ENCODE data around the gene DNAJC18.

Gene DNAJC18

DNA sequence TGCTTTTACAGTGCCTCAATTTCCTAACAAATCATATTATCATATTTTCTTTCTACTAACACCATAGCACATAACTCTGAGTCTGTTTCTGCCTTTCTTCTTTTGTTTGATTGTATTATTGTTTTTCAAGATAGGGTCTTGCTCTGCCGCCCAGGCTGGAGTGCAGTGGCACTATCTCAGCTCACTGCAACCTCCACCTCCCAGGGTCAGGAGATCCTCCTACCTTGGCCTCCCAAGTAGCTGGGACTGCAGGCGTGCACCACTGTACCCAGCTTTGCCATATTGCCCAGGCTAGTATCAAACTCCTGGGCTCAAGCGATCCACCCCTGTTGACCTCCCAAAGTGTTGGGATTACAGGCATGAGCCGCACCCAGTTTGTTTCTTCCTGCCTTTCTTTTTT is 78.9 kb downstream of the DNAJC18 start:
- ChIA-PET POLR2A (no interaction called here), CTCF (interaction anchor here (0.7 to 1.2 kb wide), 2 partner anchors 19 to 42 kb away, joined by 3 to 4 read pairs; partner anchors contain the start of gene PAIP2)
- TF ChIP-seq, protein P1, sequence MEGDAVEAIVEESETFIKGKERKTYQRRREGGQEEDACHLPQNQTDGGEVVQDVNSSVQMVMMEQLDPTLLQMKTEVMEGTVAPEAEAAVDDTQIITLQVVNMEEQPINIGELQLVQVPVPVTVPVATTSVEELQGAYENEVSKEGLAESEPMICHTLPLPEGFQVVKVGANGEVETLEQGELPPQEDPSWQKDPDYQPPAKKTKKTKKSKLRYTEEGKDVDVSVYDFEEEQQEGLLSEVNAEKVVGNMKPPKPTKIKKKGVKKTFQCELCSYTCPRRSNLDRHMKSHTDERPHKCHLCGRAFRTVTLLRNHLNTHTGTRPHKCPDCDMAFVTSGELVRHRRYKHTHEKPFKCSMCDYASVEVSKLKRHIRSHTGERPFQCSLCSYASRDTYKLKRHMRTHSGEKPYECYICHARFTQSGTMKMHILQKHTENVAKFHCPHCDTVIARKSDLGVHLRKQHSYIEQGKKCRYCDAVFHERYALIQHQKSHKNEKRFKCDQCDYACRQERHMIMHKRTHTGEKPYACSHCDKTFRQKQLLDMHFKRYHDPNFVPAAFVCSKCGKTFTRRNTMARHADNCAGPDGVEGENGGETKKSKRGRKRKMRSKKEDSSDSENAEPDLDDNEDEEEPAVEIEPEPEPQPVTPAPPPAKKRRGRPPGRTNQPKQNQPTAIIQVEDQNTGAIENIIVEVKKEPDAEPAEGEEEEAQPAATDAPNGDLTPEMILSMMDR (IDR thresholded peaks at IDR 0.05; ENCODE audit: insufficient read depth, low read length, missing control alignments) = no peak
- DNase-seq (ENCODE audit: low read depth, low spot score) = no peak
- no peak overlapping the region for H3K4me3 ChIP-seq (ENCODE audit: low read depth, low read length)
